ENCODE data around the gene SGO1.

The SGO1 gene

GRCh38 chr3:20154928-20155327 lies 31.1 kb downstream of the SGO1 start:
- DNase-seq (ENCODE audit: low read depth) = no peak

- DNase-seq (ENCODE audit: low read depth) = no peak
Measured at GRCh38 chr3:20154078-20154477, 31.9 kb downstream of the SGO1 start.

- DNase-seq (ENCODE audit: low read depth) = no peak
Measured at GRCh38 chr3:20148466-20148865, 37.5 kb downstream of the SGO1 start.

GRCh38 chr3:20147361-20147760 lies 38.6 kb downstream of the SGO1 start:
- DNase-seq (ENCODE audit: low read depth) = no peak

GRCh38 chr3:20146301-20146700 lies 39.7 kb downstream of the SGO1 start:
- peak; percentile 27 for DNase-seq (ENCODE audit: low read depth)

- DNase-seq (ENCODE audit: low read depth) = no peak
Measured at GRCh38 chr3:20145874-20146273, 40.1 kb downstream of the SGO1 start.

GRCh38 chr3:20143519-20143918 lies 42.5 kb downstream of the SGO1 start:
- DNase-seq (ENCODE audit: low read depth) = no peak

GRCh38 chr3:20142517-20142916 lies 43.5 kb downstream of the SGO1 start:
- DNase-seq (ENCODE audit: low read depth) = no peak

- DNase-seq (ENCODE audit: low read depth) = peak; percentile 73
Measured at GRCh38 chr3:20141851-20142250, 44.2 kb downstream of the SGO1 start.

- no peak for DNase-seq (ENCODE audit: low read depth)
Measured at GRCh38 chr3:20141316-20141715, 44.7 kb downstream of the SGO1 start.

- DNase-seq (ENCODE audit: low read depth) = no peak
Measured at GRCh38 chr3:20140881-20141280, 45.1 kb downstream of the SGO1 start.

GRCh38 chr3:20137647-20138046 lies 48.4 kb downstream of the SGO1 start:
- no peak for DNase-seq (ENCODE audit: low read depth)

GRCh38 chr3:20136231-20136630 lies 49.8 kb downstream of the SGO1 start:
- peak; percentile 86 for DNase-seq (ENCODE audit: low read depth)

GRCh38 chr3:20130106-20130505 lies 55.9 kb downstream of the SGO1 start:
- DNase-seq (ENCODE audit: low read depth) = no peak

- no peak for DNase-seq (ENCODE audit: low read depth)
Measured at GRCh38 chr3:20128358-20128757, 57.6 kb downstream of the SGO1 start.

GRCh38 chr3:20125897-20126296 lies 60.1 kb downstream of the SGO1 start:
- DNase-seq (ENCODE audit: low read depth) = no peak

- no peak for DNase-seq (ENCODE audit: low read depth)
Measured at GRCh38 chr3:20125289-20125688, 60.7 kb downstream of the SGO1 start.

- no peak for DNase-seq (ENCODE audit: low read depth)
Measured at GRCh38 chr3:20123131-20123652, 62.8 kb downstream of the SGO1 start.

GRCh38 chr3:20121088-20121487 lies 64.9 kb downstream of the SGO1 start:
- DNase-seq (ENCODE audit: low read depth) = peak; percentile 54

Data from amniotic epithelial cell (primary cell).